Measurements from ENCODE around the gene CNDP2.

DNA sequence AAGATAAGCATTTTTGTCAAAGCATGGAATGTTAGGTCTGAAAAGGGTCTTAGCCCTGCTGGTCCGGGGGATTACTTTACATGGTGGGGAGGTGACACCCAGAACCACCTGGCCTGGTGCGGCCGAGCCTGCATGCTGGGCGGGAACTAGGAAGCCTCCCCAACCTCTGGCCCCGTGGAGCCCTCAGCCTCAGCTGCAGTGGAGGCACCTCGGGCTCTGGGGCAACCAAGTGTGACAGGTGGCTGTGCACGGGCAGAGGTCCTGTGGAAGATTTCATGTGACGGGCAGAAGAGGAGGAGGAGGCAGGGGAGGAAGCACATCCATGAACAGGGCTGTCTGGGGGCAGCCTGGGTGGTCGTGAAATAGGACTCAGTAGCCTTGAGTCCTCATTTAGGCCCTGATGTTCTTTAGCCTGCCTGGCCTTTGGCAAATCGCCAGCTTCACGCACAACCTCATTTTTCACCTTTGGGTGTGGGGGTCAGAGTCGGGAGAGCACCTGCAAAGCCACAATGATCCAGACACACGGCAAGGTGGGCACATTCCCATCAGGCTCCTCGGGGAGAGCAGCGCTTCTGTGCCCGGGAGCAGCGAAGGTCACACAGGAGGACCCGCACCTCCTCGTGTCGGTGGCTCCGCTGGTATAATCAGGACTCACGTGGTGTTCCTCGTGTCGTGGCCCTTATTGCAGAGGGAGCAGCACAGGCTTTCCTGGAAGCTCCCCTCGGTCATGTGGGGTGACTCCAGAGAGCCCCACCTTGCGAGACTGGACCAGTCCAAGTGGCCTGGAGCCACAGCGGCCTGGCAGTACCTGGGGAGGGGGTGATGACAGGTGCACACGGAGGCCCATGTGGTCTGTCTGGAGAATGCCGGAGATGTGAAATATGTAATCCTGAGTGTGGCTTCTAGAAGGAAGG, 13.9 kb downstream of the CNDP2 start:
- TF ChIP-seq, protein P1, sequence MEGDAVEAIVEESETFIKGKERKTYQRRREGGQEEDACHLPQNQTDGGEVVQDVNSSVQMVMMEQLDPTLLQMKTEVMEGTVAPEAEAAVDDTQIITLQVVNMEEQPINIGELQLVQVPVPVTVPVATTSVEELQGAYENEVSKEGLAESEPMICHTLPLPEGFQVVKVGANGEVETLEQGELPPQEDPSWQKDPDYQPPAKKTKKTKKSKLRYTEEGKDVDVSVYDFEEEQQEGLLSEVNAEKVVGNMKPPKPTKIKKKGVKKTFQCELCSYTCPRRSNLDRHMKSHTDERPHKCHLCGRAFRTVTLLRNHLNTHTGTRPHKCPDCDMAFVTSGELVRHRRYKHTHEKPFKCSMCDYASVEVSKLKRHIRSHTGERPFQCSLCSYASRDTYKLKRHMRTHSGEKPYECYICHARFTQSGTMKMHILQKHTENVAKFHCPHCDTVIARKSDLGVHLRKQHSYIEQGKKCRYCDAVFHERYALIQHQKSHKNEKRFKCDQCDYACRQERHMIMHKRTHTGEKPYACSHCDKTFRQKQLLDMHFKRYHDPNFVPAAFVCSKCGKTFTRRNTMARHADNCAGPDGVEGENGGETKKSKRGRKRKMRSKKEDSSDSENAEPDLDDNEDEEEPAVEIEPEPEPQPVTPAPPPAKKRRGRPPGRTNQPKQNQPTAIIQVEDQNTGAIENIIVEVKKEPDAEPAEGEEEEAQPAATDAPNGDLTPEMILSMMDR (IDR thresholded peaks at IDR 0.05), result no peak
- no peak for TF ChIP-seq POLR2A (IDR thresholded peaks at IDR 0.05)

All from adrenal gland (tissue), 5 donors.